H9 (cell line): Measurements from ENCODE around the gene SNX14. TPM values are rescaled to one million over a fixed set of nuclear protein-coding genes. Genes with fewer than 3 reads are reported as not detected.

Experiments
- DNase-seq: peaks from one replicate; pipeline ENCODE4 v3.0.0-alpha.2; 2017
- H2AFZ ChIP-seq: one replicate; pipeline ENCODE4 v1.6.1; 2013; ENCODE audit warnings: mild to moderate bottlenecking, low read length, control low read depth, moderate library complexity
- H2AK5ac ChIP-seq: 2 replicates; pipeline ENCODE4 v1.6.1; 2013; ENCODE audit warnings: low read length, control low read depth, mixed read lengths; ENCODE audit not compliant: insufficient read length
- H2BK120ac ChIP-seq: one replicate; pipeline ENCODE4 v1.6.1; 2013; ENCODE audit warnings: low read depth, mild to moderate bottlenecking, low read length, control low read depth, inconsistent platforms; ENCODE audit not compliant: poor library complexity, severe bottlenecking
- H2BK12ac ChIP-seq: 2 replicates; pipeline ENCODE4 v1.6.1; 2013; ENCODE audit warnings: low read length, control low read depth, mixed read lengths, low read depth; ENCODE audit not compliant: insufficient read length
- H2BK15ac ChIP-seq: 2 replicates; pipeline ENCODE4 v1.6.1; 2013; ENCODE audit warnings: low read depth, low read length, control low read depth
- H2BK20ac ChIP-seq: one replicate; pipeline ENCODE4 v1.6.1; 2013; ENCODE audit warnings: low read depth, mild to moderate bottlenecking, low read length, control low read depth, inconsistent platforms; ENCODE audit not compliant: poor library complexity, severe bottlenecking
- H2BK5ac ChIP-seq: 2 replicates; pipeline ENCODE4 v1.6.1; 2013; ENCODE audit warnings: low read length, control low read depth, mixed read lengths; ENCODE audit not compliant: insufficient read length
- H3K14ac ChIP-seq: 2 replicates; pipeline ENCODE4 v1.6.1; 2013; ENCODE audit warnings: low read length, control low read depth; ENCODE audit not compliant: insufficient read depth
- H3K18ac ChIP-seq: 2 replicates; pipeline ENCODE4 v1.6.1; 2013; ENCODE audit warnings: low read depth, mild to moderate bottlenecking, mixed read lengths, low read length, control low read depth; ENCODE audit not compliant: insufficient read length
- H3K23ac ChIP-seq: 2 replicates; pipeline ENCODE4 v1.6.1; 2013; ENCODE audit warnings: low read length, control low read depth, mixed read lengths, low read depth; ENCODE audit not compliant: insufficient read length
- H3K23me2 ChIP-seq: 2 replicates; pipeline ENCODE4 v1.6.1; 2013; ENCODE audit warnings: low read depth, mild to moderate bottlenecking, mixed read lengths, low read length, control low read depth; ENCODE audit not compliant: insufficient read length, poor library complexity, severe bottlenecking
- H3K27ac ChIP-seq: 2 replicates; pipeline ENCODE4 v1.5.1; 2013; ENCODE audit warnings: low read length, control low read depth, mixed read lengths, low read depth; ENCODE audit not compliant: insufficient read length
- H3K27me3 ChIP-seq: 2 replicates; pipeline ENCODE4 v1.6.1; 2013; ENCODE audit warnings: low read length, control low read depth, inconsistent platforms; ENCODE audit not compliant: insufficient read depth
- H3K4ac ChIP-seq: 2 replicates; pipeline ENCODE4 v1.6.1; 2013; ENCODE audit warnings: low read depth, mild to moderate bottlenecking, control low read depth, inconsistent platforms, low read length, moderate library complexity
- H3K4me1 ChIP-seq: 2 replicates; pipeline ENCODE4 v1.6.1; 2013; ENCODE audit warnings: low read length, control low read depth, inconsistent platforms; ENCODE audit not compliant: insufficient read depth
- H3K4me2 ChIP-seq: 2 replicates; pipeline ENCODE4 v1.6.1; 2013; ENCODE audit warnings: low read length, control low read depth, mixed read lengths; ENCODE audit not compliant: insufficient read length, insufficient read depth
- H3K56ac ChIP-seq: 2 replicates; pipeline ENCODE4 v1.6.1; 2013; ENCODE audit warnings: low read depth, mild to moderate bottlenecking, mixed read lengths, low read length, control low read depth; ENCODE audit not compliant: insufficient read length
- H3K79me1 ChIP-seq: 2 replicates; pipeline ENCODE4 v1.6.1; 2013; ENCODE audit warnings: low read depth, mild to moderate bottlenecking, moderate library complexity, low read length, control low read depth, inconsistent platforms; ENCODE audit not compliant: insufficient read depth, poor library complexity, severe bottlenecking
- H3K79me2 ChIP-seq: 2 replicates; pipeline ENCODE4 v1.6.1; 2013; ENCODE audit warnings: low read length, control low read depth, inconsistent platforms; ENCODE audit not compliant: insufficient read depth
- H3K9ac ChIP-seq: 2 replicates; pipeline ENCODE4 v1.6.1; 2013; ENCODE audit warnings: low read length, control low read depth, mixed read lengths; ENCODE audit not compliant: insufficient read length; ENCODE audit errors: extremely low read depth
- H3K9me3 ChIP-seq: one replicate; pipeline ENCODE4 v1.6.1; 2013; ENCODE audit warnings: low read depth, low read length, inconsistent platforms; ENCODE audit not compliant: control insufficient read depth
- H3T11ph ChIP-seq: one replicate; pipeline ENCODE4 v1.6.1; 2013; ENCODE audit warnings: mild to moderate bottlenecking, low read length, control low read depth, inconsistent platforms
- H4K20me1 ChIP-seq: one replicate; pipeline ENCODE4 v1.6.1; 2013; ENCODE audit not compliant: control insufficient read depth, insufficient read length, insufficient read depth
- H4K5ac ChIP-seq: 2 replicates; pipeline ENCODE4 v1.6.1; 2013; ENCODE audit warnings: low read depth, mild to moderate bottlenecking, mixed read lengths, low read length, control low read depth; ENCODE audit not compliant: insufficient read length
- H4K8ac ChIP-seq: replicated peaks from 2 replicates; pipeline ENCODE4 v1.6.1; 2013; ENCODE audit warnings: low read length, control low read depth, mixed read lengths, low read depth; ENCODE audit not compliant: insufficient read length
- H4K91ac ChIP-seq: 2 replicates; pipeline ENCODE4 v1.6.1; 2013; ENCODE audit warnings: low read depth, mild to moderate bottlenecking, moderate library complexity, mixed read lengths, low read length, control low read depth; ENCODE audit not compliant: insufficient read length
- H3K27ac Mint-ChIP-seq, 3 experiments: 2 replicates in 2 of 3; 3 replicates in 1 of 3; pipeline ENCODE4 v1.8.0; 2020 to 2021; ENCODE audit warnings: mixed read lengths in 3 of 3, mild to moderate bottlenecking in 1 of 3, moderate library complexity in 1 of 3
- H3K27me3 Mint-ChIP-seq: 2 replicates; pipeline ENCODE4 v1.8.0; 2021; ENCODE audit warnings: low read depth, mild to moderate bottlenecking, moderate library complexity, mixed read lengths
- H3K36me3 Mint-ChIP-seq, 3 experiments: 2 replicates in 2 of 3; 3 replicates in 1 of 3; pipeline ENCODE4 v1.8.0; 2020 to 2021; ENCODE audit warnings: low read depth in 3 of 3, mixed read lengths in 3 of 3; ENCODE audit not compliant: insufficient read depth in 1 of 3
- H3K4me1 Mint-ChIP-seq, 2 experiments: 2 replicates each; pipeline ENCODE4 v1.8.0; 2020; ENCODE audit warnings: mixed read lengths in 2 of 2
- H3K4me3 Mint-ChIP-seq, 2 experiments: 2 replicates in 1 of 2; 3 replicates in 1 of 2; pipeline ENCODE4 v1.8.0; 2020 to 2021; ENCODE audit warnings: mild to moderate bottlenecking in 2 of 2, mixed read lengths in 2 of 2, moderate library complexity in 1 of 2
- H3K9me3 Mint-ChIP-seq, 2 experiments: 2 replicates in 1 of 2; 3 replicates in 1 of 2; pipeline ENCODE4 v1.8.0; 2020; ENCODE audit warnings: mild to moderate bottlenecking in 2 of 2, mixed read lengths in 2 of 2, moderate library complexity in 1 of 2
- CTCF ChIP-seq: fragments of 200-600 bp; sonication (generic); conservative IDR thresholded peaks from 3 replicates; pipeline ENCODE4 v1.8.0; 2021; ENCODE audit warnings: antibody characterized with exemption, mild to moderate bottlenecking
- WGBS: extraction: QIAGEN DNeasy Blood & Tissue Kit; methylation state at CpG from one replicate; pipeline ENCODE4 v1.1.7; 2013; ENCODE audit warnings: missing lambda C conversion rate, low lambda C conversion rate, mixed read lengths; ENCODE audit not compliant: insufficient read length; ENCODE audit errors: extremely low coverage; 5-methylcytosine and 5-hydroxymethylcytosine counted together
- total RNA-seq: library from RNA; stranded (reverse); gene quantifications from 2 replicates; pipeline ENCODE4 v1.2.1, GENCODE V29; 2021

The SNX14 gene
- total RNA-seq, 1 experiment from 2014 or later = 33.0 TPM

- Histone ChIP-seq H3K14ac (no peak overlapping the region), H3K23me2 (no peaks in the 10 kb centered on the region), H3K9me3 (no peaks in the 10 kb centered on the region), H2BK20ac (no peak overlapping the region), H3K4me1 (peaks cover 11% of the 10 kb centered on the region; the same call in 1 of the 2 replicates), H2BK15ac (no peak overlapping the region), H3K4ac (no peak overlapping the region), H3K79me1 (no peaks in the 10 kb centered on the region), H3K56ac (no peak overlapping the region), H2BK120ac (no peak overlapping the region), H2AK5ac (no peak overlapping the region), H3K27ac (no peak overlapping the region), H3T11ph (no peak overlapping the region), H3K27me3 (no peaks in the 10 kb centered on the region), H4K5ac (no peak overlapping the region), H2BK12ac (no peak overlapping the region), H4K20me1 (no peaks in the 10 kb centered on the region), H3K23ac (no peak overlapping the region), H4K91ac (no peak overlapping the region), H3K9ac (no peak overlapping the region), H4K8ac (no peak overlapping the region), H3K79me2 (no peaks in the 10 kb centered on the region), H2AFZ (peak overlapping the region; percentile 59), H3K18ac (no peak overlapping the region), H3K4me2 (no peak overlapping the region), H2BK5ac (no peak overlapping the region)
- no peaks in the 10 kb centered on the region for H3K9me3 Mint-ChIP-seq
- H3K27ac Mint-ChIP-seq = peak overlapping the region in 1 of 3 experiments; percentile 92; a peak in 2 of 7 replicates
- TF ChIP-seq CTCF = no peak; the same call in 2 of the 3 replicates
- no CpG with 5 or more reads among the region's 4 CpGs for WGBS
- no peaks in the 10 kb centered on the region for H3K36me3 Mint-ChIP-seq
- no peak for DNase-seq
- no peak overlapping the region; a peak in 1 of 5 replicates for H3K4me3 Mint-ChIP-seq
- peaks cover 2% of the 10 kb centered on the region; the same call in 1 of the 2 replicates for H3K27me3 Mint-ChIP-seq
- H3K4me1 Mint-ChIP-seq = peaks cover 18 to 23% of the 10 kb centered on the region in 2 experiments
These were observed 133.3 kb downstream of the SNX14 start for GRCh38 chr6:85460154-85460920.
